Measurements from ENCODE around the gene ADARB2.
"Not testable (repeated sequence)": the region's sequence is repeated elsewhere in the genome, so short reads cannot be mapped to it uniquely, and the experiment has no call there.

Gene ADARB2

GRCh38 chr10:1432161-1432560, 305.2 kb downstream of the ADARB2 start (continued):
- TF ChIP-seq ZBTB49 (tag by site-specific recombination; IDR thresholded peaks at IDR 0.05; ENCODE audit: low read depth) (no peak), ZBTB6 (tag by site-specific recombination; IDR thresholded peaks at IDR 0.05) (no peak), ZNF449 (tag by site-specific recombination; IDR thresholded peaks at IDR 0.05) (no peak), ZSCAN18 (tag by site-specific recombination; IDR thresholded peaks at IDR 0.05) (no peak), ZNF391 (tag by site-specific recombination; IDR thresholded peaks at IDR 0.05; ENCODE audit: borderline replicate concordance, low read depth) (no peak), ZNF639 (tag by site-specific recombination; IDR thresholded peaks at IDR 0.05) (no peak), ZNF2 (tag by site-specific recombination; IDR thresholded peaks at IDR 0.05) (no peak), HOXD13 (CRISPR knock-in tag; IDR thresholded peaks at IDR 0.05; ENCODE audit: borderline replicate concordance) (no peak), ZNF558 (tag by site-specific recombination; IDR thresholded peaks at IDR 0.05) (no peak), ZSCAN23 (tag by site-specific recombination; IDR thresholded peaks at IDR 0.05) (no peak)

GRCh38 chr10:1431229-1431628, 306.1 kb downstream of the ADARB2 start:
- ChIA-PET POLR2A (no interaction called here), CTCF (interaction anchor here (1.6 kb wide), 1 partner anchor 11 kb away, joined by 7 read pairs; no protein-coding TSS in a partner anchor)
- H3K9me3 ChIP-seq (ENCODE audit: control insufficient read depth, insufficient read depth, low read depth, low read length): no peaks in the 10 kb centered on the region
- TF ChIP-seq ZSCAN4 (tag by site-specific recombination; IDR thresholded peaks at IDR 0.05) (no peak), SETDB1 (IDR thresholded peaks at IDR 0.05; ENCODE audit: insufficient read length, low read length) (peak; percentile 77), ZNF202 (tag by site-specific recombination; IDR thresholded peaks at IDR 0.05; ENCODE audit: borderline replicate concordance) (no peak)
- H3K27ac ChIP-seq (ENCODE audit: extremely low read depth, low read depth, low read length): no peak overlapping the region
- no peak overlapping the region for H3K4me3 ChIP-seq (ENCODE audit: low read depth, low read length)
- H3K4me1 ChIP-seq (ENCODE audit: control insufficient read depth, insufficient read depth, low read length): no peaks in the 10 kb centered on the region
- H3K36me3 ChIP-seq (ENCODE audit: control insufficient read depth in 2 of 2, insufficient read depth in 1 of 2, low read length in 2 of 2): no peaks in the 10 kb centered on the region

- H3K27ac ChIP-seq (ENCODE audit: extremely low read depth, low read depth, low read length); H3K4me3 ChIP-seq (ENCODE audit: low read depth, low read length); POLR2A ChIA-PET; H3K36me3 ChIP-seq (ENCODE audit: control insufficient read depth in 2 of 2, insufficient read depth in 1 of 2, low read length in 2 of 2); H3K4me1 ChIP-seq (ENCODE audit: control insufficient read depth, insufficient read depth, low read length); H3K9me3 ChIP-seq (ENCODE audit: control insufficient read depth, insufficient read depth, low read depth, low read length): not testable (repeated sequence)
- CTCF ChIA-PET: interaction anchor here (0.6 to 0.7 kb wide), 3 partner anchors 27 to 1486 kb away, joined by 3 to 4 read pairs (median 3); no protein-coding TSS in a partner anchor
These were observed 309.7 kb downstream of the ADARB2 start for GRCh38 chr10:1427521-1428186.
